Neutrophil (primary cell): Measurements from ENCODE around the gene CCDC91.

Experiments used
- H3K27ac ChIP-seq: fragments of 200-600 bp; sonication (generic); 2 replicates; pipeline ENCODE4 v1.5.1; 2016; ENCODE audit warnings: mild to moderate bottlenecking, moderate library complexity
- H3K27me3 ChIP-seq: fragments of 200-600 bp; sonication (generic); 2 replicates; pipeline ENCODE4 v1.6.0; 2016; ENCODE audit warnings: mild to moderate bottlenecking
- H3K36me3 ChIP-seq: fragments of 200-600 bp; sonication (generic); 2 replicates; pipeline ENCODE4 v1.5.1; 2017
- H3K4me1 ChIP-seq, 2 experiments: fragments of 200-600 bp in 1 of 2; sonication (generic) in 1 of 2; 1 replicate in 1 of 2; 2 replicates in 1 of 2; pipeline versions ENCODE4 v1.5.1 to v1.6.1; 2013 to 2016; ENCODE audit warnings: low read depth in 1 of 2, low read length in 1 of 2, mild to moderate bottlenecking in 1 of 2, moderate library complexity in 1 of 2; ENCODE audit not compliant: control insufficient read depth in 1 of 2, insufficient read depth in 1 of 2
- H3K4me3 ChIP-seq, 2 experiments: fragments of 200-600 bp in 1 of 2; sonication (generic) in 1 of 2; 1 replicate in 1 of 2; 2 replicates in 1 of 2; pipeline ENCODE4 v1.5.1; 2013 to 2016; ENCODE audit warnings: low read depth in 1 of 2, low read length in 1 of 2, mild to moderate bottlenecking in 1 of 2, moderate library complexity in 1 of 2
- H3K9me3 ChIP-seq: fragments of 200-600 bp; sonication (generic); 2 replicates; pipeline ENCODE4 v1.5.1; 2016
- CTCF ChIP-seq: fragments of 200-600 bp; sonication (generic); IDR thresholded peaks from 2 replicates; pipeline ENCODE4 v1.5.1; 2016; ENCODE audit warnings: antibody characterized with exemption

The CCDC91 gene

GRCh38 chr12:28484156-28484555 lies 293.9 kb downstream of the CCDC91 start:
- TF ChIP-seq CTCF: no peak
- Histone ChIP-seq H3K4me3 (no peak overlapping the region), H3K36me3 (no peaks in the 10 kb centered on the region), H3K27ac (no peak overlapping the region), H3K9me3 (no peaks in the 10 kb centered on the region), H3K27me3 (no peaks in the 10 kb centered on the region), H3K4me1 (no peaks in the 10 kb centered on the region)

DNA sequence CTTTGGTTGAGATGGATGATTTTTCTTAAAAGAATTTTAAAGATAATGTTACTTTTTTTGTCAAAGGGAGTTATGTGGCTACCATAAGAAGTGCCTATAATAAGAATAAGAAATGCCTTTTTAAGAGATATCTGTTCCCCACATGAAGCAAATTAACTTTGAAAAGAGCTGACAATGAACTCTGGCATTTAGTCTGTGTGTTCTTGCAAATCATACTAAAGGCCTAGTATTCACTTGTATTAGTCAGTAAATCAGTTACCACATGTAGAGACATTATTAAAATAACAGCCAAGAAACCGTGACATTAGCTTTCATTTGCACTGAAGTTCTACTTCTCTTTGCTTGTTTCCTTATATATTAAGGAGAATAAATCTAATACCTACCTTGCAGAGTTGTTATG lies 296.3 kb downstream of the CCDC91 start:
- Histone ChIP-seq H3K36me3 (no peaks in the 10 kb centered on the region), H3K27ac (no peak overlapping the region), H3K27me3 (no peaks in the 10 kb centered on the region), H3K4me3 (no peak overlapping the region), H3K4me1 (no peaks in the 10 kb centered on the region), H3K9me3 (no peaks in the 10 kb centered on the region)
- TF ChIP-seq CTCF: no peak

GRCh38 chr12:28489246-28489645 lies 299.0 kb downstream of the CCDC91 start:
- no peak for TF ChIP-seq CTCF
- Histone ChIP-seq H3K4me1 (no peaks in the 10 kb centered on the region), H3K4me3 (no peak overlapping the region), H3K36me3 (no peaks in the 10 kb centered on the region), H3K27me3 (no peaks in the 10 kb centered on the region), H3K27ac (no peak overlapping the region), H3K9me3 (no peaks in the 10 kb centered on the region)

DNA sequence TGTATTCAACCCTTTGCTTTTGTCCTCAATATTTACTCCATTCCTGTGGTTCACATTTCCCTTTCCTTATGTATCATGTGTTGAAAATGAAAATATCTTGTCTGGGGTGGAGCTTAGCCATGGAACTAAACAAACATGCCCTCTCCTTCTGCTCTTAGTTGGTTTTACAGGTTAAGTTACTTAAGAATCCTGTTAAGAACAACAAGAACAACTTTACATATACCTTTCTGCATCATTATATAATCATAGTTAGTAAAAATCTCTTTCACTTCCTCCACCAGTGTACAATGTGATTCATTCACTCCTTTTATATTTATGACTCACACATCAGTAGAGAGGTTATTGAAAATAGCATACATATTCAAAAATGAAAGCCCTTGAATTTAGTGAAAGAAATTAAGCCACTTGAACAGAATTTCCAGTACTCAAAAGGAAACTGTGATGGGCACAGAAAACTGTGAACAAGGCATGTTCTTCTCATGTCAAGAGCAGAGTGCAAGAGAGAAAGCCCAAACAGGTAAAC lies 307.7 kb downstream of the CCDC91 start:
- no peak overlapping the region for H3K4me3 ChIP-seq
- no peak for TF ChIP-seq CTCF
- H3K9me3 ChIP-seq: no peaks in the 10 kb centered on the region
- H3K4me1 ChIP-seq: no peaks in the 10 kb centered on the region
- no peak overlapping the region for H3K27ac ChIP-seq
- no peaks in the 10 kb centered on the region for H3K27me3 ChIP-seq
- H3K36me3 ChIP-seq: no peaks in the 10 kb centered on the region

- TF ChIP-seq CTCF: no peak
Measured at GRCh38 chr12:28498850-28499249, 308.6 kb downstream of the CCDC91 start.

More at GRCh38 chr12:28498850-28499249, 308.6 kb downstream of the CCDC91 start:
- H3K27me3 ChIP-seq: no peaks in the 10 kb centered on the region
- H3K9me3 ChIP-seq: no peaks in the 10 kb centered on the region
- no peak overlapping the region for H3K4me3 ChIP-seq
- no peaks in the 10 kb centered on the region for H3K4me1 ChIP-seq
- H3K27ac ChIP-seq: no peak overlapping the region
- no peaks in the 10 kb centered on the region for H3K36me3 ChIP-seq
